GM19395 (cell line): ENCODE measurements around the gene YLPM1.

Source experiments
- ATAC-seq: cut with Tn5 transposase; IDR thresholded peaks from one replicate; pipeline ENCODE4 v1.9.1; 2021; ENCODE audit warnings: mild to moderate bottlenecking, moderate library complexity; ENCODE audit not compliant: unreplicated experiment

The YLPM1 gene

GRCh38 chr14:74792249-74793039, 29.3 kb downstream of the YLPM1 start:
- no peak for ATAC-seq

GRCh38 chr14:74793506-74794155, 30.5 kb downstream of the YLPM1 start:
- ATAC-seq, result no peak

GRCh38 chr14:74794947-74795346, 31.8 kb downstream of the YLPM1 start:
- no peak for ATAC-seq

GRCh38 chr14:74799765-74800164, 36.6 kb downstream of the YLPM1 start:
- no peak for ATAC-seq

- ATAC-seq, result no peak
These were observed 37.7 kb downstream of the YLPM1 start for GRCh38 chr14:74800780-74801179.

GRCh38 chr14:74801396-74801795, 38.3 kb downstream of the YLPM1 start:
- ATAC-seq, result no peak

- no peak for ATAC-seq
These were observed 41.2 kb downstream of the YLPM1 start for GRCh38 chr14:74804219-74804825.

- ATAC-seq, result no peak
These were observed 44.9 kb downstream of the YLPM1 start for GRCh38 chr14:74807853-74808545.

- ATAC-seq, result no peak
These were observed 53.0 kb downstream of the YLPM1 start for GRCh38 chr14:74816124-74816523.

- ATAC-seq, result no peak
These were observed 57.2 kb downstream of the YLPM1 start for GRCh38 chr14:74820288-74820687.

- no peak for ATAC-seq
These were observed 58.3 kb downstream of the YLPM1 start for GRCh38 chr14:74821267-74821915.

- no peak for ATAC-seq
These were observed 61.9 kb downstream of the YLPM1 start for GRCh38 chr14:74824997-74825396.

GRCh38 chr14:74826574-74826973, 63.5 kb downstream of the YLPM1 start:
- ATAC-seq, result no peak

GRCh38 chr14:74829251-74829650, 66.1 kb downstream of the YLPM1 start:
- no peak for ATAC-seq

GRCh38 chr14:74832849-74833248, 69.7 kb downstream of the YLPM1 start:
- no peak for ATAC-seq

- ATAC-seq, result no peak
These were observed 71.7 kb downstream of the YLPM1 start for GRCh38 chr14:74834692-74835392.

- no peak for ATAC-seq
These were observed 72.6 kb downstream of the YLPM1 start for GRCh38 chr14:74835645-74836250.

GRCh38 chr14:74836251-74836960, 73.3 kb downstream of the YLPM1 start:
- ATAC-seq, result no peak

- no peak for ATAC-seq
These were observed 75.0 kb downstream of the YLPM1 start for GRCh38 chr14:74838166-74838565.
